Cortex of kidney (tissue), 1 donor: ENCODE data around the gene HSD3B7.
"Not testable (repeated sequence)": the region's sequence is repeated elsewhere in the genome, so short reads cannot be mapped to it uniquely, and the experiment has no call there.

ENCODE experiments used
- DNase-seq: peaks from one replicate; lab custom pipeline; 2025; lab: John Stamatoyannopoulos, UW

Gene HSD3B7

GRCh38 chr16:30984669-30985400 lies at the start of gene HSD3B7:
TSS of gene HSD3B7 (plus strand) at chr16:30985207. CDS start at chr16:30985659, 452 bp downstream.
- DNase-seq, result no peak

GRCh38 chr16:30937692-30938091 lies 47.3 kb upstream of the HSD3B7 start:
- no peak for DNase-seq

GRCh38 chr16:30939571-30939970 lies 45.4 kb upstream of the HSD3B7 start:
- not testable (repeated sequence) for DNase-seq

GRCh38 chr16:30941600-30942425 lies 43.2 kb upstream of the HSD3B7 start:
- no peak for DNase-seq

GRCh38 chr16:30942426-30942806 lies 42.6 kb upstream of the HSD3B7 start:
- DNase-seq, result no peak

GRCh38 chr16:30944352-30944751 lies 40.7 kb upstream of the HSD3B7 start:
- no peak for DNase-seq

DNA sequence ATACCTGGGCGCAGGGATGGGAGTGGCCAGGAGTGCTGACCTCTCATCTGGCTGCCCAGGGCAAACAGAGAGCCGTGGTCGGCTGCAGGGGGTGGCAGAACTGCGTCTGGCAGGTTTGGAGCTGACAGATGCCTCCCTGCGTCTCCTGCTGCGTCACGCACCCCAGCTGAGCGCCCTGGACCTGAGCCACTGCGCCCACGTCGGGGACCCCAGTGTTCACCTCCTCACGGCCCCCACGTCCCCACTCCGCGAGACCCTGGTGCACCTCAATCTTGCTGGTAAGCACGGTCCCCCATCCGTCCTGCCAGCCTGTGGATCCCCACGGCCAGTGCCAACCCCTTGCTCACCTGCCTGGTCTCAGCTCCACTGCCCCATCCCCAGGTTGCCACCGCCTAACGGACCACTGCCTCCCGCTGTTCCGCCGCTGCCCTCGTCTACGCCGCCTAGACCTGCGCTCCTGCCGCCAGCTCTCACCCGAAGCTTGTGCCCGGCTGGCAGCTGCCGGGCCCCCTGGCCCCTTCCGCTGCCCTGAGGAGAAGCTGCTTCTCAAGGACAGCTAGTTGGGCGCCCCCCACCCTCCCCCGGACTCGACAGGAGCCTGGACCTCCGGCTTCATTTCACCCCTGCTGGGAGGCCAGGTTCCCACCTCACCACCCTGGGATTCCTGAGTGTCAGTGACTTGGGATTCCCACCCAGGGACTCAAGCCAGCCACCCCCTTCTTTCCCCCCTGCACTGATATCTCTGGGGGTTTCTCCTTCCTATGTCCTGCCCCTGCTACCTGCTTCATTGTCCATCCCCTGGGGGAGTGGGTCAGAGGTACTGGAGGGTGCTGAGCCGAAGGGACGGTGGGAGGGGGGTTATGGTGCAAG lies 38.1 kb upstream of the HSD3B7 start:
- no peak for DNase-seq

DNA sequence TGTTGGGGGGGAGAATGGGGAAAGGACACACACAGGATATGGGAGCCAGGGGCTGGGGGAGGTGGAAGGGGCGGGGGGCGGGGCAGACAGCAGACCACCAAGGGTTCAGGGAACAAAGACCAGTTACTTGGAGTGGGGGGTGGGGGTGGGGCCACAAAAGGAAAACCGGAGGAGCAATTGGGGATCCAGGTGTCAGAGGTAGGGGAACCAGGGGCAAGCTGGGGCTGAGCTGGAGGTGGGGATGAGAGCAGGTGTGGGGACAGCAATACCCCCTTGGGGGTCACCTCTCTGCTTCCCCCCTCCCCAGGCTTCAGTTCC lies 37.5 kb upstream of the HSD3B7 start:
- no peak for DNase-seq

GRCh38 chr16:30947859-30948666 lies 36.9 kb upstream of the HSD3B7 start:
- DNase-seq, result peak; percentile 50

GRCh38 chr16:30948667-30949649 lies 36.0 kb upstream of the HSD3B7 start, which contains the start of gene ORAI3:
TSS of gene ORAI3 (plus strand) at chr16:30949068. CDS start at chr16:30949290, 222 bp downstream.
- no peak for DNase-seq

GRCh38 chr16:30949650-30950515 lies 35.1 kb upstream of the HSD3B7 start:
- no peak for DNase-seq

- no peak for DNase-seq
Observed at GRCh38 chr16:30950516-30951065, 34.4 kb upstream of the HSD3B7 start.

DNA sequence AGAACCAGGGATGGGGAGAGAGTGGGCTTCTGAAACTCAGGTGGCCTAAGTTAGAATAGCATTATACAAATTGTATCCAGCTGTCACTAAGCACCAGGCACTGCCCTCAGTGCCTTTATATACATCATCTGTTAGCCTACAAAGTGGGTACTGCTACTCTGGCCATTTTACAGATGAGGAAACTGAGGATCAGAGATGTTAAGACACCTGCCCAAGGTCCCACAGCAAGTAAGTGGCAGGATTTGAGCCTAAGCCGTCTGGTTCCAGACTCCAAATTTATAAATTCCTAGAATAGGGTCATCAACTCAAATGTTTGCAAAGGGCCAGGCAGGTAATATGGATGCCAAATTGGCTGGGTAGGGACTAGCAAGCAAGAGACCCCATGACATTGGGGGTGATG lies 33.8 kb upstream of the HSD3B7 start:
- no peak for DNase-seq

DNA sequence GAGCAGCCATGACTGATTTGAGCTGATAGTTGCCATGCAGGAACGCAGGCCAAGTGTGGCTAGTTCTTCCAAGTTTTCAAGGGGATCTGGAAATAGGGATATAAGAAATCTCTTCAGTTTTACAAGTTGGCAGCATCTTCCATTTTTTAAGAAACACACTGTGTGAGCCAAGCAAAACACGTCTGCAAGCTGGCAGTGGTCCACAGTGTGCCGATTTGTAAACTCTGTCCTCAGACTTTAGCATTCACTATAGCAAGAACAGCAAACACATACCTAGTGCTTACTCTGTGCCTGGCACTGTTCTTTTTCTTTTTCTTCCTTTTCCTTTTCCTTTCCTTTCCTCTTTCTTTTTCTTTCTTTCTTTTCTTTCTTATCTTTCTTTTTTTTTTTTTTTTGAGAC lies 33.3 kb upstream of the HSD3B7 start:
- DNase-seq, result no peak

DNA sequence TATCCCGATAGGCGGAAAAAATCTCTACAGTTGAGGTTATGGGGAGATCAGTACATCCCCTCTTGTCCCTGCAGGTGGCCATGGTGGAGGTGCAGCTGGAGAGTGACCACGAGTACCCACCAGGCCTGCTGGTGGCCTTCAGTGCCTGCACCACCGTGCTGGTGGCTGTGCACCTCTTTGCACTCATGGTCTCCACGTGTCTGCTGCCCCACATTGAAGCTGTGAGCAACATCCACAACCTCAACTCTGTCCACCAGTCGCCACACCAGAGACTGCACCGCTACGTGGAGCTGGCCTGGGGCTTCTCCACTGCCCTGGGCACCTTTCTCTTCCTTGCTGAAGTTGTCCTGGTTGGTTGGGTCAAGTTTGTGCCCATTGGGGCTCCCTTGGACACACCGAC lies 31.9 kb upstream of the HSD3B7 start:
- no peak for DNase-seq

DNA sequence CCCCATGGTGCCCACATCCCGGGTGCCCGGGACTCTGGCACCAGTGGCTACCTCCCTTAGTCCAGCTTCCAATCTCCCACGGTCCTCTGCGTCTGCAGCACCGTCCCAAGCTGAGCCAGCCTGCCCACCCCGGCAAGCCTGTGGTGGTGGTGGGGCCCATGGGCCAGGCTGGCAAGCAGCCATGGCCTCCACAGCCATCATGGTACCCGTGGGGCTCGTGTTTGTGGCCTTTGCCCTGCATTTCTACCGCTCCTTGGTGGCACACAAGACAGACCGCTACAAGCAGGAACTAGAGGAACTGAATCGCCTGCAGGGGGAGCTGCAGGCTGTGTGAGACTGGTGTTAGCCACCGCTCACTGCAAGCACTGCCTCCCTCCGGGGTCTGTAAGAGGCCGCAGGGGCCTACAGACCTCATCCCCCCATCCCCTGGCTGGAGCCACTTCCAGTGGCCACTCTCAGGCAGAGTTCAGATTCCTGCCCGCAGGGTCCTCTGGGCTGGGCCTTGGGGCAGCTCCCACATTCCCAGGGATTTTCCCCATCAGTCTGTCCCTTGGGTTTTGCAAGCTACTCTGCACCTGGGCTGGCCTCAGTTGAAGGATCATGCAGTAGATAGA lies 31.4 kb upstream of the HSD3B7 start:
- no peak for DNase-seq

- DNase-seq, result no peak
Observed at GRCh38 chr16:30954993-30955392, 30.0 kb upstream of the HSD3B7 start.

GRCh38 chr16:30956601-30957455 lies 28.2 kb upstream of the HSD3B7 start:
- no peak for DNase-seq
